ENCODE results near the gene RPS8. TPM values are rescaled to one million over a fixed set of nuclear protein-coding genes. Genes with fewer than 3 reads are reported as not detected.
"Not testable (repeated sequence)": the region's sequence is repeated elsewhere in the genome, so short reads cannot be mapped to it uniquely, and the experiment has no call there.

Gene RPS8
- total RNA-seq, 1 donor from 2014 or later = 988 TPM

DNA sequence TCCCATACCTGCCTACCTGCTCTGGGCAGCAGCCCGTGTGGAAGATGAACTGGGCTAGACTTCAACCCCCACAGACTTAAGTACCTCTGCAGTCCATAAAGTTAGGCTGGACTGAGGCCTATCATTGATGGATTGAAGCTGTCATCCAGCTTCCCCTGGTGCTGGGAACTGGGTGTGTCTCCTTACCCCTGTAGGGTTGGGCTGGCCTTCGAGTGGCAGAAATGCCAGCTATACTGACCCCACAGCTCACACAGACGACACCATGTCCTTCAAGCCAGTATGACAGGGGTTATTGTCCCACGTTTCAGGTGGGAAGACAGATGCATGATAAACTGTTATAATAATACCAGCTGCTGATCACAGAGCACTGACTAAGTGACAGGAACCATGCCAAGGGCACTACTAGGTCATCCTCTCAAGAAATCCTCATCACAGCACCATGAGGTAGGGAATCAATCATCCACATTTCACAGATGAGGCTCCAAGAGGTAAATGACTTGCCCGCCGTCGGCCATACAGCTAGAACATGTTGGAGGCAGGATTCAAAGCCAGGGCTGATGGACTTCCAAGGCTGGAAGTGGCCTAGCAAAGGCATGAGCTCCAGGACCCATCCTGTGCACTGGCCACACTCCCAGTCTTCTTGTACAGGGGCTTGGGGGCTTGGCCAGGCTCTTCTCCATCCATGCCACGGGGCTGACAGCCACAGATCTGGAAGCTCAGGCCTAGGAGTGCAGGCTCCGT lies 12.9 kb downstream of the RPS8 start, which contains the start of gene BEST4:
Gene BEST4 (minus strand): TSS at position 51 of the 741 bp plus-strand sequence. CDS start 465 bp downstream, outside the sequence.
- Mint-ChIP-seq H3K4me3 (ENCODE audit: unreplicated experiment) (no peak within 1 kb of the TSS), H3K36me3 (ENCODE audit: unreplicated experiment) (no peaks in the 10 kb centered on the region), H3K4me1 (ENCODE audit: low read depth, unreplicated experiment) (peaks cover 12% of the 10 kb centered on the region), H3K9me3 (ENCODE audit: unreplicated experiment) (peaks cover 9% of the 10 kb centered on the region), H3K27ac (ENCODE audit: unreplicated experiment) (no peak within 1 kb of the TSS), H3K27me3 (ENCODE audit: unreplicated experiment) (peaks cover 12% of the 10 kb centered on the region)
- TF ChIP-seq, protein P1, sequence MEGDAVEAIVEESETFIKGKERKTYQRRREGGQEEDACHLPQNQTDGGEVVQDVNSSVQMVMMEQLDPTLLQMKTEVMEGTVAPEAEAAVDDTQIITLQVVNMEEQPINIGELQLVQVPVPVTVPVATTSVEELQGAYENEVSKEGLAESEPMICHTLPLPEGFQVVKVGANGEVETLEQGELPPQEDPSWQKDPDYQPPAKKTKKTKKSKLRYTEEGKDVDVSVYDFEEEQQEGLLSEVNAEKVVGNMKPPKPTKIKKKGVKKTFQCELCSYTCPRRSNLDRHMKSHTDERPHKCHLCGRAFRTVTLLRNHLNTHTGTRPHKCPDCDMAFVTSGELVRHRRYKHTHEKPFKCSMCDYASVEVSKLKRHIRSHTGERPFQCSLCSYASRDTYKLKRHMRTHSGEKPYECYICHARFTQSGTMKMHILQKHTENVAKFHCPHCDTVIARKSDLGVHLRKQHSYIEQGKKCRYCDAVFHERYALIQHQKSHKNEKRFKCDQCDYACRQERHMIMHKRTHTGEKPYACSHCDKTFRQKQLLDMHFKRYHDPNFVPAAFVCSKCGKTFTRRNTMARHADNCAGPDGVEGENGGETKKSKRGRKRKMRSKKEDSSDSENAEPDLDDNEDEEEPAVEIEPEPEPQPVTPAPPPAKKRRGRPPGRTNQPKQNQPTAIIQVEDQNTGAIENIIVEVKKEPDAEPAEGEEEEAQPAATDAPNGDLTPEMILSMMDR (IDR thresholded peaks at IDR 0.05; ENCODE audit: partially characterized antibody, unreplicated experiment) = no peak
- no peak for DNase-seq

DNA sequence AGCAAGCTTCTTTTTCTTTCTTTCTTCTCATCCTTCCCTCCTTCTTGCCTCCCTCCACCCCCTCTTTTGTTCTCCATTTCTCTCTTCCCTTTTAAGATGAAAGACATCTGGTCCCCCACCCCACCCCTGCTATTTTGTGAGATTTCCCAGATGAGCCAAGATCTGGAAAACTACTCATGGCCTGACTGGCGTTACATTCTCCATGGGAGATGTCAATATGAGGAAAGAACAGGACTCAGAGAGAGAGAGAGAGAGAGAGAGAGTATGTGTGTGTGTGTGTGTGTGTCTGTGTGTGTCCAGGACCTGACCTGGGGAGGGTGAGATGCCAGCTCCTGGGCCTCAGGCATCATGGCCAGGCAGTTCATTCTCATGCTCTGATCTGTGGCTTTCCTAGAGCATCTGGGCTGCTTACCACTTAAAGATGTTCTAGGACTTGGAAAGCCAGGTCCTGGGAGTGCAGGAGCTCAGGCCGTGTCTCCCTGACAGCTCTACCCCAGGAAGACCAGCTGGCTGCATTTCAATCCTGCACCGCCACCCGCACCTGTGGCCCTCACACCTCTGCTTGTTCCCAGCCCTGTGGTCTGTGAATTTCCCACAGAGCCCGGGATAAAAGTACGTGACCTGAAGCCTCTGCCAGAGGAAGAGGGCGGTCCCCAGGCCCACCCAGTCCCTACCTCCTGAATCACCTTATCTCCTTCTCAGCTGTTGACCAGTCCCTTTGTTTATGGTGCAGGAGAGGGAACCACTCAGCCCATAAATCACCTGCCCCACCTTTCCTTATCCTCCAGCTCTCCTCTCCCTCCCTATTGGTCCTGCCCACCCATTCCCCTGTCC lies 15.8 kb downstream of the RPS8 start:
- H3K4me1 Mint-ChIP-seq (ENCODE audit: low read depth, unreplicated experiment) = peaks cover 1% of the 10 kb centered on the region
- TF ChIP-seq, protein P1 (IDR thresholded peaks at IDR 0.05; ENCODE audit: partially characterized antibody, unreplicated experiment) = no peak
- H3K9me3 Mint-ChIP-seq (ENCODE audit: unreplicated experiment) = peaks cover 1% of the 10 kb centered on the region
- peaks cover 7% of the 10 kb centered on the region for H3K27me3 Mint-ChIP-seq (ENCODE audit: unreplicated experiment)
- no peak overlapping the region for H3K27ac Mint-ChIP-seq (ENCODE audit: unreplicated experiment)
- H3K36me3 Mint-ChIP-seq (ENCODE audit: unreplicated experiment) = no peaks in the 10 kb centered on the region
- H3K4me3 Mint-ChIP-seq (ENCODE audit: unreplicated experiment) = no peak overlapping the region
- no peak for DNase-seq

DNA sequence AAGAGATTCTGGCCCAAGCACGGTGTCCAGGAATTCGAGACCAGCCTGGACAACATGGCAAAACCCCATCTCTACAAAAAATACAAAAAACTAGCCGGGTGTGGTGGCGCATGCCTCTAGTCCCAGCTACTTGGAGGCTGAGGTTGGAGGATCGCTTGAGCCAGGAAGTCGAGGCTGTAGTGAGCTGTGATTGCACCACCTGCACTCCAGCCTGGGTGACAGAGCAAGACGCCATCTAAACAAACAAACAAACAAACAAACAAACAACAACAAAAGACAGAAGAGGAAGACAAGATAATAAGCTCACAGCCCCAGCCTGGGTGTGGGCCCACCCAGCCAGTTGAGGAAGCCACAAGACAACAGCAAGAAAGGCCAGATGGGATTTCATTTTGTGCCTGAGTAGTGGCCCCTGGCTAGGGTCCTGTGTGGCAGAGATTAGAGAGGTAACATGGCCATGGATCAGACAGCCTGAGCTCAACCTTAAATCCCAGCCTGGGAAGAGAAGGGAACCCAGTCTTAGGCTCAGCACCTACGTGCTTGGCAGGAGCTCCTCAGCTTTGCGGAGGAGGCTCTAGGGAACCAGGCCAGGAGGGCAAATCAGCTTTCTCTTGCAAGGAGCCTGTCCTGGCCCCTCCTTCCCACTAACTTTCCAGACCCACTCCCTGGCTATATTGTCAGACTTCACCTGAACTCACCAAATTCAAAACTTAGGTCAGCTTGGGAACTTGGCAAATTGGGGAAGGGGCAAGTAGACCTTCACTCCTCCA lies 17.6 kb downstream of the RPS8 start:
- no peak overlapping the region for H3K27ac Mint-ChIP-seq (ENCODE audit: unreplicated experiment)
- peaks cover 7% of the 10 kb centered on the region for H3K27me3 Mint-ChIP-seq (ENCODE audit: unreplicated experiment)
- peaks cover 1% of the 10 kb centered on the region for H3K4me1 Mint-ChIP-seq (ENCODE audit: low read depth, unreplicated experiment)
- DNase-seq = peak; percentile 2
- H3K36me3 Mint-ChIP-seq (ENCODE audit: unreplicated experiment) = no peaks in the 10 kb centered on the region
- H3K4me3 Mint-ChIP-seq (ENCODE audit: unreplicated experiment) = no peak overlapping the region
- peaks cover 1% of the 10 kb centered on the region for H3K9me3 Mint-ChIP-seq (ENCODE audit: unreplicated experiment)
- TF ChIP-seq, protein P1 (IDR thresholded peaks at IDR 0.05; ENCODE audit: partially characterized antibody, unreplicated experiment) = no peak

DNA sequence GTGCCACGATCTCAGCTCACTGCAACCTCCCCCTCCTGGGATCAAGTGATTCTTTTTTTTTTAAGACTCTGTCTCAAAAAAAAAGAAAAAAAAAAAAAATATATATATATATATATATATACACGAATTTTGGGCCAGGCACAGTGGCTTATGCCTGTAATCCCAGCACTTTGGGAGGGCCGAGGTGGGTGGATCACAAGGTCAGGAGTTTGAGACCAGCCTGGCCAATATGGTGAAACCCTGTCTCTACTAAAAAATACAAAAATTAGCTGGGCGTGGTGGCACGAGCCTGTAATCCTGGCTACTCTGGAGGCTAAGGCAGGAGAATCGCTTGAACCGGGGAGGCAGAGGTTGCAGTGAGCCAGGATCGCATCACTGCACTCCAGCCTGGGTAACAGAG lies 22.5 kb downstream of the RPS8 start:
- not testable (repeated sequence) for H3K36me3 Mint-ChIP-seq (ENCODE audit: unreplicated experiment); H3K4me3 Mint-ChIP-seq (ENCODE audit: unreplicated experiment); DNase-seq; H3K27ac Mint-ChIP-seq (ENCODE audit: unreplicated experiment)
- Mint-ChIP-seq H3K4me1 (ENCODE audit: low read depth, unreplicated experiment) (peaks cover 13% of the 10 kb centered on the region), H3K27me3 (ENCODE audit: unreplicated experiment) (peaks cover 12% of the 10 kb centered on the region), H3K9me3 (ENCODE audit: unreplicated experiment) (peaks cover 12% of the 10 kb centered on the region)

Measured in glutamatergic neuron (in vitro differentiated cells).